Ureter (tissue), 1 donor: ENCODE data around the gene VSTM2B. TPM values are rescaled to one million over a fixed set of nuclear protein-coding genes. Genes with fewer than 3 reads are reported as not detected.

Source experiments
- DNase-seq: peaks from one replicate; pipeline ENCODE4 v3.0.0-alpha.2; 2020; ENCODE audit warnings: low spot score
- total RNA-seq: library from RNA; stranded (reverse); gene quantifications from one replicate; pipeline ENCODE4 v1.2.4, GENCODE V29; 2023
- donor health status: DM: yes; HTN: yes; CAD: no.

VSTM2B gene
- not detected for total RNA-seq

GRCh38 chr19:29525901-29526729 lies at the start of gene VSTM2B:
Gene VSTM2B, plus strand, starts transcription at chr19:29525994. Its CDS starts 590 bp downstream, at chr19:29526584.
- no peak for DNase-seq

GRCh38 chr19:29476528-29476927 lies 49.3 kb upstream of the VSTM2B start:
- DNase-seq, result peak; percentile 23

GRCh38 chr19:29477831-29478577 lies 47.8 kb upstream of the VSTM2B start:
- DNase-seq, result peak; percentile 23

- peak; percentile 41 for DNase-seq
These were observed 46.9 kb upstream of the VSTM2B start for GRCh38 chr19:29478578-29479565.

GRCh38 chr19:29479941-29480340 lies 45.9 kb upstream of the VSTM2B start:
- peak; percentile 33 for DNase-seq

GRCh38 chr19:29480507-29480906 lies 45.3 kb upstream of the VSTM2B start:
- DNase-seq, result peak; percentile 8

GRCh38 chr19:29482855-29483640 lies 42.7 kb upstream of the VSTM2B start:
- peak; percentile 38 for DNase-seq

GRCh38 chr19:29483641-29483920 lies 42.2 kb upstream of the VSTM2B start:
- DNase-seq, result no peak

- DNase-seq, result no peak
These were observed 41.7 kb upstream of the VSTM2B start for GRCh38 chr19:29483944-29484581.

GRCh38 chr19:29484876-29485275 lies 40.9 kb upstream of the VSTM2B start:
- DNase-seq, result no peak

GRCh38 chr19:29485293-29485692 lies 40.5 kb upstream of the VSTM2B start:
- DNase-seq, result peak; percentile 26

GRCh38 chr19:29486961-29487360 lies 38.8 kb upstream of the VSTM2B start:
- DNase-seq, result peak; percentile 6

- no peak for DNase-seq
These were observed 38.4 kb upstream of the VSTM2B start for GRCh38 chr19:29487432-29487831.

GRCh38 chr19:29488316-29488715 lies 37.5 kb upstream of the VSTM2B start:
- no peak for DNase-seq

- no peak for DNase-seq
These were observed 36.4 kb upstream of the VSTM2B start for GRCh38 chr19:29489172-29489951.

- DNase-seq, result no peak
These were observed 34.3 kb upstream of the VSTM2B start for GRCh38 chr19:29491491-29491890.

GRCh38 chr19:29491995-29492577 lies 33.7 kb upstream of the VSTM2B start:
- no peak for DNase-seq

GRCh38 chr19:29492769-29493168 lies 33.0 kb upstream of the VSTM2B start:
- no peak for DNase-seq

- DNase-seq, result no peak
These were observed 30.7 kb upstream of the VSTM2B start for GRCh38 chr19:29495091-29495490.
